Measurements from ENCODE around the gene SH3PXD2A.

- TF ChIP-seq CTCF (IDR thresholded peaks at IDR 0.05) (no peak), POLR2A (IDR thresholded peaks at IDR 0.05) (no peak), POLR2AphosphoS5 (IDR thresholded peaks at IDR 0.05) (no peak)
Observed at GRCh38 chr10:103551619-103552602, 303.5 kb downstream of the SH3PXD2A start.
